K562 (cell line): ENCODE data around the gene MXI1. TPM values are rescaled to one million over a fixed set of nuclear protein-coding genes. Genes with fewer than 3 reads are reported as not detected.

ENCODE experiments used
- ATAC-seq: fragments of 200-7000 bp; cut with Tn5 transposase; 3 replicates; pipeline ENCODE4 v1.9.1; 2020; ENCODE audit warnings: moderate library complexity
- BruUV-seq: library from RNA; stranded (reverse); fragments of 400-500 nt; replicated peaks from 2 replicates; lab custom pipeline; 2021; lab: Mats Ljungman, UMichigan
- CTCF ChIA-PET: fragments of 300-600 bp; formaldehyde crosslinking; extraction: SDS; loops from one replicate; lab custom pipeline; 2021; ENCODE audit warnings: low intra/inter-chr PET ratio; lab: Yijun Ruan, JAX
- POLR2A ChIA-PET: fragments of 300-600, 350-650 bp; sonication (Branson Sonifier 250); formaldehyde crosslinking; extraction: SDS; loops from one replicate; lab custom pipeline; 2021; ENCODE audit warnings: antibody characterized with exemption, inconsistent platforms; lab: Yijun Ruan, JAX
- DNase-seq, 4 experiments: peaks; one replicate each; pipeline versions ENCODE4 v3.0.0 to v3.0.0-alpha.2; 2011 to 2018; ENCODE audit warnings: low spot score in 3 of 4, mixed read lengths in 3 of 4; ENCODE audit errors: extremely low read depth in 1 of 4
- FAIRE-seq: peaks from 2 replicates; lab custom pipeline; 2011; peaks lifted over from hg19 to GRCh38; lab: Jason Lieb, UNC
- H2AFZ ChIP-seq: 2 replicates; pipeline ENCODE4 v1.6.0; 2011; ENCODE audit warnings: low read depth, low read length, control low read depth, inconsistent platforms
- H3K27ac ChIP-seq: fragments of 200-600 bp; 3 replicates; pipeline ENCODE4 v1.8.0; 2011; ENCODE audit warnings: low read depth, mild to moderate bottlenecking, control low read depth, inconsistent platforms, low read length, moderate library complexity, mixed read lengths; ENCODE audit errors: extremely low read depth
- H3K27me3 ChIP-seq, 2 experiments: fragments of 300-600 bp in 1 of 2; 2 replicates in 1 of 2; 3 replicates in 1 of 2; pipeline versions ENCODE4 v1.6.0 to v1.8.0; 2011; ENCODE audit warnings: inconsistent platforms in 2 of 2, low read length in 2 of 2, mild to moderate bottlenecking in 1 of 2, mixed read lengths in 1 of 2, moderate library complexity in 1 of 2; ENCODE audit not compliant: control insufficient read depth in 2 of 2, insufficient read depth in 2 of 2
- H3K36me3 ChIP-seq: fragments of 300-600 bp; 3 replicates; pipeline ENCODE4 v1.8.0; 2011; ENCODE audit warnings: mild to moderate bottlenecking, low read length, inconsistent platforms; ENCODE audit not compliant: control insufficient read depth, insufficient read depth
- H3K4me1 ChIP-seq, 2 experiments: fragments of 200-600 bp in 1 of 2; replicated peaks in 1 of 2; 2 replicates in 1 of 2; 3 replicates in 1 of 2; pipeline versions ENCODE4 v1.5.1 to v1.8.0; 2011; ENCODE audit warnings: inconsistent platforms in 2 of 2, low read length in 2 of 2, mild to moderate bottlenecking in 1 of 2, mixed read lengths in 1 of 2, moderate library complexity in 1 of 2; ENCODE audit not compliant: control insufficient read depth in 2 of 2, insufficient read depth in 2 of 2
- H3K4me2 ChIP-seq: 2 replicates; pipeline ENCODE4 v1.6.1; 2011; ENCODE audit warnings: low read length, control low read depth, inconsistent platforms, mixed read lengths; ENCODE audit not compliant: insufficient read depth
- H3K4me3 ChIP-seq: fragments of 200-600 bp; sonication (generic), shearing (Covaris generic); 2 replicates; pipeline ENCODE4 v1.5.1; 2016; ENCODE audit warnings: control low read depth, inconsistent platforms
- H3K79me2 ChIP-seq: fragments of 200-600 bp; 3 replicates; pipeline ENCODE4 v1.8.0; 2011; ENCODE audit warnings: low read length, inconsistent platforms; ENCODE audit not compliant: control insufficient read depth, insufficient read depth
- H3K9ac ChIP-seq, 2 experiments: 2 replicates each; pipeline versions ENCODE4 v1.6.0 to v1.6.1; 2011; ENCODE audit warnings: low read depth in 2 of 2, low read length in 2 of 2, control low read depth in 1 of 2, inconsistent platforms in 1 of 2, mild to moderate bottlenecking in 1 of 2, mixed read lengths in 1 of 2; ENCODE audit not compliant: insufficient read depth in 1 of 2
- H3K9me1 ChIP-seq: one replicate; pipeline ENCODE4 v1.6.0; 2011; ENCODE audit warnings: inconsistent platforms, mild to moderate bottlenecking, low read length, moderate library complexity; ENCODE audit not compliant: control insufficient read depth, insufficient read depth
- H3K9me3 ChIP-seq: replicated peaks from 2 replicates; pipeline ENCODE4 v1.5.1; 2011; ENCODE audit warnings: low read depth, low read length, inconsistent platforms; ENCODE audit not compliant: control insufficient read depth, insufficient read depth
- H4K20me1 ChIP-seq: replicated peaks from 2 replicates; pipeline ENCODE4 v1.6.1; 2011; ENCODE audit warnings: low read length, inconsistent platforms, mixed read lengths; ENCODE audit not compliant: control insufficient read depth, insufficient read depth
- ETS1 ChIP-seq: conservative IDR thresholded peaks from 2 replicates; pipeline ENCODE4 v1.6.1; 2011; ENCODE audit warnings: low read depth, mild to moderate bottlenecking, low read length; ENCODE audit not compliant: control insufficient read depth
- FOXK2 ChIP-seq, 2 experiments: fragments of 450-650 bp; IDR thresholded peaks in 1 of 2; conservative IDR thresholded peaks in 1 of 2; 2 replicates each; pipeline ENCODE4 v1.6.1; 2016; ENCODE audit warnings: low read depth in 2 of 2, mild to moderate bottlenecking in 1 of 2
- GTF2B ChIP-seq: IDR thresholded peaks from 2 replicates; pipeline ENCODE4 v1.6.1; 2011; ENCODE audit not compliant: insufficient read length; ENCODE audit errors: extremely low read depth
- HCFC1 ChIP-seq: IDR thresholded peaks from 2 replicates; pipeline ENCODE4 v1.6.1; 2012; ENCODE audit warnings: low read depth, low read length, improper control_type of control experiment
- HDAC8 ChIP-seq: fragments of 450-650 bp; IDR thresholded peaks from 2 replicates; pipeline ENCODE4 v1.6.1; 2016; ENCODE audit warnings: mild to moderate bottlenecking, missing genetic modification characterization, moderate library complexity, missing compliant biosample characterization
- HNRNPLL ChIP-seq: fragments of 200-400 bp; formaldehyde crosslinking; IDR thresholded peaks from 2 replicates; pipeline ENCODE4 v1.6.1; 2017; ENCODE audit warnings: low read length, low read depth, mild to moderate bottlenecking; ENCODE audit not compliant: poor library complexity, severe bottlenecking
- RCOR1 ChIP-seq, 2 experiments: IDR thresholded peaks; 2 replicates each; pipeline ENCODE4 v1.6.1; 2012; ENCODE audit warnings: low read depth in 2 of 2, low read length in 2 of 2, borderline replicate concordance in 1 of 2, improper control_type of control experiment in 1 of 2
- SETDB1 ChIP-seq: IDR thresholded peaks from one replicate; pipeline ENCODE4 v1.6.1; 2012; ENCODE audit warnings: low read length, control low read depth, inconsistent platforms
- SMARCC2 ChIP-seq: fragments of 450-650 bp; IDR thresholded peaks from 2 replicates; pipeline ENCODE4 v1.6.1; 2017; ENCODE audit warnings: antibody characterized with exemption, moderate library complexity, mild to moderate bottlenecking, low read depth
- TAF7 ChIP-seq: fragments of 450-650 bp; IDR thresholded peaks from 2 replicates; pipeline ENCODE4 v1.6.1; 2016; ENCODE audit warnings: missing genetic modification characterization, missing compliant biosample characterization
- TARDBP ChIP-seq: fragments of 450-650 bp; IDR thresholded peaks from 2 replicates; pipeline ENCODE4 v1.6.1; 2016
- WHSC1 ChIP-seq: IDR thresholded peaks from one replicate; pipeline ENCODE4 v1.6.1; 2012; ENCODE audit warnings: low read length, control low read depth, inconsistent platforms
- ZNF239 ChIP-seq: fragments of 250-450 bp; sonication (Bioruptor Pico); IDR thresholded peaks from 2 replicates; pipeline ENCODE4 v1.4.0; 2020; ENCODE audit warnings: mild to moderate bottlenecking
- ZNF639 ChIP-seq, 2 experiments: fragments of 200-800 bp in 1 of 2; sonication (Bioruptor generic) in 1 of 2; sonication (generic) in 1 of 2; formaldehyde crosslinking in 1 of 2; IDR thresholded peaks in 1 of 2; conservative IDR thresholded peaks in 1 of 2; 2 replicates each; pipeline versions ENCODE4 v1.5.0 to v1.6.1; 2016 to 2020; ENCODE audit warnings: missing compliant biosample characterization in 1 of 2, missing genetic modification characterization in 1 of 2, missing genetic modification reagents in 1 of 2
- ZNF76 ChIP-seq: fragments of 250-450 bp; sonication (Bioruptor Pico); IDR thresholded peaks from 2 replicates; pipeline ENCODE4 v1.4.0; 2020; ENCODE audit warnings: mild to moderate bottlenecking, moderate library complexity, borderline replicate concordance
- ZNF77 ChIP-seq: fragments of 250-450 bp; sonication (Bioruptor Pico); IDR thresholded peaks from 2 replicates; pipeline ENCODE4 v1.5.0; 2020
- WGBS: fragments of 100-300 bp; shearing (Covaris generic); methylation state at CpG from one replicate; pipeline ENCODE4 v1.1.6; 2016; ENCODE audit warnings: low coverage, mixed read lengths; ENCODE audit not compliant: insufficient coverage; ENCODE audit errors: missing lambda C conversion rate; 5-methylcytosine and 5-hydroxymethylcytosine counted together
- in situ Hi-C: fragments of 300-500 bp; cut with MboI; formaldehyde crosslinking; loops from 4 replicates; pipeline ENCODE4 v1.15.0; 2018; ENCODE audit warnings: inconsistent platforms, mixed read lengths
- intact Hi-C: fragments of 100-400 bp; cut with micrococcal nuclease; formaldehyde crosslinking; loops from 2 replicates; pipeline ENCODE4 v1.14.2; 2022
- polyA plus RNA-seq, 8 experiments: library from polyadenylated mRNA; depleted of rRNA in 4 of 8; stranded (reverse) in 5 of 8; unstranded in 3 of 8; fragments of >200 nt; fragmentation: Nextera tagmentation in 2 of 8; fragmentation: Illumina TruSeq in 1 of 8; extraction: Ambion mirVana in 2 of 8; extraction: Trizol in 1 of 8; gene quantifications; 2 replicates each; pipeline versions ENCODE4 v1.2.1 to v1.2.3, GENCODE V29; 2011 to 2014; ENCODE audit warnings: inconsistent platforms in 1 of 8, missing spikeins in 1 of 8
- total RNA-seq, 7 experiments: library from RNA; depleted of rRNA in 6 of 7; stranded (reverse); fragments of >200 nt in 6 of 7; fragmentation: Illumina TruSeq in 2 of 7; extraction: Trizol in 2 of 7; gene quantifications; 2 replicates each; pipeline versions ENCODE4 v1.2.1 to v1.2.3, GENCODE V29; 2011 to 2021; ENCODE audit warnings: low replicate concordance in 1 of 7
- TF ChIP-seq, protein P1 (sequence below): fragments of 450-650 bp; IDR thresholded peaks from one replicate; pipeline ENCODE4 v1.6.1; 2018; ENCODE audit warnings: mild to moderate bottlenecking, moderate library complexity; ENCODE audit not compliant: partially characterized antibody

MXI1 gene
- total and polyA plus RNA-seq, 9 of the 15 experiments (the other 6 are each of a cell fraction or from before 2014, with no cell fraction given), result 9.1 to 23.7 (median 14.8) TPM

DNA sequence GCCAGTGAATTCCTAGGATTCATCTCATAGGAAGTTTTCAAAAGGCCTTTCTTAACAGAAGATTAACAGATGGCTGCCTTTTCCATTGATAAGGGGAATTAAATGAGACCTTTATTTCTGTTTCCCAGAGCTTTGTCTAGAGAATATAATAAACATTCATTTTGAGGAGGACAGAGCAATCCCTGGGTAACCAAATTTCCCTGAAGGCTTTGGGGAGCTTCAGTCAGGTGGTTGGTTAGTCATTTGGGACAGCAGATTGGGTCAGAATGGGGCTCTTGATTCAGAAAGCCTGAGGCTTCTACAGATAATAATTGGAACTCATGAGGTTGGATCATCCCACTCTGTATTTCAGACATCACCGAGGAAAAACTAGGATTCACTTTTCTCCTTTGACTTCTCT lies 21.8 kb downstream of the MXI1 start (continued):
- no peak for TF ChIP-seq GTF2B
- TF ChIP-seq HDAC8 (tag), result no peak
- TF ChIP-seq ZNF639 (CRISPR knock-in tag; conservative IDR thresholded peaks at IDR 0.05 in 1 of 2, IDR thresholded peaks at IDR 0.05 in 1 of 2), result no peak

GRCh38 chr10:110233846-110234245 lies 26.4 kb downstream of the MXI1 start:
- Histone ChIP-seq H3K79me2 (peaks cover 36% of the 10 kb centered on the region), H3K9me3 (no peaks in the 10 kb centered on the region), H3K4me2 (no peak overlapping the region), H3K27ac (no peak overlapping the region), H3K9me1 (no peaks in the 10 kb centered on the region), H3K36me3 (peaks cover 36% of the 10 kb centered on the region; the same call in 2 of the 3 replicates), H3K4me1 (no peaks in the 10 kb centered on the region; a peak in 1 of 5 replicates), H3K4me3 (no peak overlapping the region), H3K27me3 (no peaks in the 10 kb centered on the region), H2AFZ (no peak overlapping the region), H4K20me1 (no peaks in the 10 kb centered on the region), H3K9ac (no peak overlapping the region)
- ATAC-seq (no peak), DNase-seq (no peak), FAIRE-seq (no peak)
- BruUV-seq, result no TSS peak
- intact Hi-C loops (no loop called here), in situ Hi-C loops (no loop called here)
- 82% methylated on average over 1 of the region's 1 CpG for WGBS
- CTCF ChIA-PET, result no interaction called here
- POLR2A ChIA-PET, result interaction anchor here (1.0 kb wide), 1 partner anchor 26 kb away, joined by 3 read pairs; no protein-coding TSS in a partner anchor
- no peak for TF ChIP-seq ZNF77 (CRISPR knock-in tag)
- TF ChIP-seq ZNF239 (CRISPR knock-in tag), result no peak
- TF ChIP-seq RCOR1 (IDR thresholded peaks at IDR 0.05; ENCODE audit: borderline replicate concordance in 1 of 2, low read depth in 2 of 2, low read length in 2 of 2), result no peak
- TF ChIP-seq TAF7 (tag), result no peak
- TF ChIP-seq WHSC1, result no peak
- TF ChIP-seq FOXK2 (conservative IDR thresholded peaks at IDR 0.05 in 1 of 2, IDR thresholded peaks at IDR 0.05 in 1 of 2; ENCODE audit: low read depth in 2 of 2), result no peak
- no peak for TF ChIP-seq TARDBP
- TF ChIP-seq ETS1, result no peak
- TF ChIP-seq HCFC1, result no peak
- no peak for TF ChIP-seq HNRNPLL
- TF ChIP-seq, protein P1, sequence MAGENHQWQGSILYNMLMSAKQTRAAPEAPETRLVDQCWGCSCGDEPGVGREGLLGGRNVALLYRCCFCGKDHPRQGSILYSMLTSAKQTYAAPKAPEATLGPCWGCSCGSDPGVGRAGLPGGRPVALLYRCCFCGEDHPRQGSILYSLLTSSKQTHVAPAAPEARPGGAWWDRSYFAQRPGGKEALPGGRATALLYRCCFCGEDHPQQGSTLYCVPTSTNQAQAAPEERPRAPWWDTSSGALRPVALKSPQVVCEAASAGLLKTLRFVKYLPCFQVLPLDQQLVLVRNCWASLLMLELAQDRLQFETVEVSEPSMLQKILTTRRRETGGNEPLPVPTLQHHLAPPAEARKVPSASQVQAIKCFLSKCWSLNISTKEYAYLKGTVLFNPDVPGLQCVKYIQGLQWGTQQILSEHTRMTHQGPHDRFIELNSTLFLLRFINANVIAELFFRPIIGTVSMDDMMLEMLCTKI, result no peak
- TF ChIP-seq SETDB1, result no peak
- no peak for TF ChIP-seq ZNF76 (CRISPR knock-in tag)
- no peak for TF ChIP-seq SMARCC2
